Measurements from ENCODE around the gene ALG8.

The ALG8 gene

GRCh38 chr11:78109081-78110015, 30.1 kb downstream of the ALG8 start:
- in situ Hi-C loops (cut with HindIII; ENCODE audit: low pct_ligation_motif_present, low sequenced_read_pairs), result no loop called here
- TF ChIP-seq, protein P1, sequence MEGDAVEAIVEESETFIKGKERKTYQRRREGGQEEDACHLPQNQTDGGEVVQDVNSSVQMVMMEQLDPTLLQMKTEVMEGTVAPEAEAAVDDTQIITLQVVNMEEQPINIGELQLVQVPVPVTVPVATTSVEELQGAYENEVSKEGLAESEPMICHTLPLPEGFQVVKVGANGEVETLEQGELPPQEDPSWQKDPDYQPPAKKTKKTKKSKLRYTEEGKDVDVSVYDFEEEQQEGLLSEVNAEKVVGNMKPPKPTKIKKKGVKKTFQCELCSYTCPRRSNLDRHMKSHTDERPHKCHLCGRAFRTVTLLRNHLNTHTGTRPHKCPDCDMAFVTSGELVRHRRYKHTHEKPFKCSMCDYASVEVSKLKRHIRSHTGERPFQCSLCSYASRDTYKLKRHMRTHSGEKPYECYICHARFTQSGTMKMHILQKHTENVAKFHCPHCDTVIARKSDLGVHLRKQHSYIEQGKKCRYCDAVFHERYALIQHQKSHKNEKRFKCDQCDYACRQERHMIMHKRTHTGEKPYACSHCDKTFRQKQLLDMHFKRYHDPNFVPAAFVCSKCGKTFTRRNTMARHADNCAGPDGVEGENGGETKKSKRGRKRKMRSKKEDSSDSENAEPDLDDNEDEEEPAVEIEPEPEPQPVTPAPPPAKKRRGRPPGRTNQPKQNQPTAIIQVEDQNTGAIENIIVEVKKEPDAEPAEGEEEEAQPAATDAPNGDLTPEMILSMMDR (IDR thresholded peaks at IDR 0.05; ENCODE audit: low read depth, low read length, missing control alignments), result no peak
- H3K27ac ChIP-seq, result no peak overlapping the region
- no peak for DNase-seq
- no peak overlapping the region for H3K4me3 ChIP-seq (ENCODE audit: low read depth, low read length)
- peaks cover 21% of the 10 kb centered on the region for H3K36me3 ChIP-seq (replicated peaks)
- no peaks in the 10 kb centered on the region for H3K27me3 ChIP-seq (replicated peaks)

DNA sequence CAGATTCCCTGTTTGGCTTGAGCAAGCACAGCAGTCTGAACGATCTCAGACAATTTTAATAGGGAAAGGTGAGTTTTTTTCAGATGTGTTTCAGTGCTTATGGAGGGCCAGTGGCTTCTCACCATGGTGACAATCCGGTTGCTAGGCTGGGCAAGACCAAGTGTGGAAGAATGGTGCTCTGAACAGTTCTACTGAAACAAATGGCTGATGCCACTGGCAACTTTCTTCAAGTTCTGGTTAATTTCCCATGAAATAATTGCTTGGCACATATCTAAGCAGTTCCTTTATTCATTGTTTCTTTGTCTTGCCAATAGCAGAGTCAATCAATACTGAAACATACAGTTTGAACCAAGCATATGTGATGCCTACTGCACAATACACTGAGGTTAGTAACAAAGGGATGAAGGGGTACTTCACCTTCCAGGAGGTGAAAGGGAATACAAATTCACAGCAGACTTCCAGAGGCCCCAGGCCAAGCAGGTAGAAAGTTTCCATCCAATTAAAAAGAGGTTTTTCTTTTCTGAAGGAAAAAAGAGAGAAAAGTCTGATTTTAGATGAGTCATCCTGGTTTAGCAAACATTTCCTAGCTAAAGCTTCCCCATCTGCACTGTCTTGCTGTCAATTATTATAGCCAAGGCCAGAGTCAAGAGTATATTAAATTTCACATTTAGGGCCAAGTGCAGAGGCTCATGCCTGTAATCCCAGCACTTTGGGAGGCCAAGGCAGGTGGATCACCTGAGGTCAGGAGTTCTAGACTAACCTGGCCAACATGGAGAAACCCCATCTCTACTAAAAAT, 38.6 kb downstream of the ALG8 start:
- Histone ChIP-seq H3K4me3 (ENCODE audit: low read depth, low read length) (no peak overlapping the region), H3K27me3 (replicated peaks) (no peaks in the 10 kb centered on the region), H3K36me3 (replicated peaks) (peaks cover 10% of the 10 kb centered on the region), H3K27ac (no peak overlapping the region)
- TF ChIP-seq, protein P1 (IDR thresholded peaks at IDR 0.05; ENCODE audit: low read depth, low read length, missing control alignments), result no peak
- in situ Hi-C loops (cut with HindIII; ENCODE audit: low pct_ligation_motif_present, low sequenced_read_pairs), result no loop called here
- DNase-seq, result no peak

- no peak overlapping the region for H3K27ac ChIP-seq
- no peaks in the 10 kb centered on the region for H3K27me3 ChIP-seq (replicated peaks)
- no peak for DNase-seq
- H3K36me3 ChIP-seq (replicated peaks), result peaks cover 10% of the 10 kb centered on the region
- in situ Hi-C loops (cut with HindIII; ENCODE audit: low pct_ligation_motif_present, low sequenced_read_pairs), result no loop called here
- no peak overlapping the region for H3K4me3 ChIP-seq (ENCODE audit: low read depth, low read length)
- TF ChIP-seq, protein P1 (IDR thresholded peaks at IDR 0.05; ENCODE audit: low read depth, low read length, missing control alignments), result no peak
Observed at GRCh38 chr11:78100261-78100660, 39.2 kb downstream of the ALG8 start.

GRCh38 chr11:78099666-78100065, 39.8 kb downstream of the ALG8 start:
- Histone ChIP-seq H3K36me3 (replicated peaks) (peaks cover 10% of the 10 kb centered on the region), H3K4me3 (ENCODE audit: low read depth, low read length) (no peak overlapping the region), H3K27me3 (replicated peaks) (no peaks in the 10 kb centered on the region), H3K27ac (no peak overlapping the region)
- TF ChIP-seq, protein P1 (IDR thresholded peaks at IDR 0.05; ENCODE audit: low read depth, low read length, missing control alignments), result no peak
- DNase-seq, result no peak
- in situ Hi-C loops (cut with HindIII; ENCODE audit: low pct_ligation_motif_present, low sequenced_read_pairs), result no loop called here

DNA sequence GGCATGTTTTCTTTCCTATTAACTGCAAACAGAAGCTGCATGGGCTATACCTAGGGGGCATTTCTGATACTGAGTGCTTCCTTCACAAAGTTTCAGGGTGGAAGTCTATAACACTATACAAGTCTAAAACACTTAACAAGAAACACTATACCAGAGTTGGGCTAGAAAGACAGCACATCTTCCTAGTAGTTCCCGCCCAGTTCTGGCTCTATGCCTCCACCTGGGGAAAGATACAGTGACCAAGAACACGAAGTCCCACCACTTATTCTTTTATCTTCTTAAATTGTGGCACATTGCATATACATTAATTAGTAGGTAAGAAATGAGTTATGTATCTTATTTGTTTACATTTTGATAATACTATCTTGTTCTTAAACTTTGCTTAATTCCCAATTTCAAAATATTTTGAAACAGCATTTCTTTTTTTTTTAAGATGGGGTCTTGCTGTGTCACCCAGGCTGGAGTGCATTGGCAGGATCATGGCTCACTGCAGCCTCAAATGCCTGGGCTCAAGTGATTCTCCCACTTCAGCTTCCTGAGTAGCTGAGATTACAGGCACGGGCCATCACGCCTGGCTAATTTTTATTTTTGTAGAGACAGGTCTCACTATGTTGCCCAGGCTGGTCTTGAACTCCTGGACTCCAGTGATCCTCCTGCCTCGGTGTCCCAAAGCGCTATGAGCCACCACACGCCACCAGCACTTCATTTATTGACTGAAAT, 41.6 kb downstream of the ALG8 start:
- TF ChIP-seq, protein P1 (IDR thresholded peaks at IDR 0.05; ENCODE audit: low read depth, low read length, missing control alignments), result no peak
- H3K4me3 ChIP-seq (ENCODE audit: low read depth, low read length), result no peak overlapping the region
- peaks cover 10% of the 10 kb centered on the region for H3K36me3 ChIP-seq (replicated peaks)
- H3K27me3 ChIP-seq (replicated peaks), result no peaks in the 10 kb centered on the region
- H3K27ac ChIP-seq, result no peak overlapping the region
- in situ Hi-C loops (cut with HindIII; ENCODE audit: low pct_ligation_motif_present, low sequenced_read_pairs), result no loop called here
- DNase-seq, result no peak
